ENCODE results near the gene TAS1R3. TPM values are rescaled to one million over a fixed set of nuclear protein-coding genes. Genes with fewer than 3 reads are reported as not detected.

Gene TAS1R3
- polyA plus RNA-seq, 1 donor from 2014 or later, result 1.0 TPM

GRCh38 chr1:1324084-1324523 is 7.0 kb upstream of the TAS1R3 start:
- Histone ChIP-seq H3K9me2 (ENCODE audit: insufficient read depth, low read length) (no peaks in the 10 kb centered on the region), H3K36me3 (ENCODE audit: insufficient read depth, low read length) (no peaks in the 10 kb centered on the region), H3K79me2 (replicated peaks; ENCODE audit: insufficient read depth, low read length) (peaks cover 34% of the 10 kb centered on the region), H4K20me1 (ENCODE audit: insufficient read depth) (peaks cover 16% of the 10 kb centered on the region), H3K4me2 (ENCODE audit: low read length) (no peak overlapping the region), H3K27ac (ENCODE audit: low read length) (peak overlapping the region; percentile 59), H3F3A (ENCODE audit: insufficient read depth, low read length, poor library complexity, severe bottlenecking) (no peaks in the 10 kb centered on the region), H3K27me3 (ENCODE audit: insufficient read depth, low read depth, low read length) (no peaks in the 10 kb centered on the region), H3K4me3 (ENCODE audit: low read length) (peak overlapping the region; percentile 99), H2AFZ (ENCODE audit: low read depth, low read length) (peak overlapping the region; percentile 40), H3K9ac (ENCODE audit: low read length) (peak overlapping the region; percentile 93), H3K9me3 (ENCODE audit: low read length) (no peaks in the 10 kb centered on the region)
- TF ChIP-seq RAD21 (conservative IDR thresholded peaks at IDR 0.05), result no peak
- no peak for TF ChIP-seq MXI1 (conservative IDR thresholded peaks at IDR 0.05; ENCODE audit: poor library complexity, severe bottlenecking)
- no peak for TF ChIP-seq EP300 (conservative IDR thresholded peaks at IDR 0.05; ENCODE audit: poor library complexity, severe bottlenecking)
- TF ChIP-seq TAF1 (IDR thresholded peaks at IDR 0.05; ENCODE audit: low read depth), result no peak
- TF ChIP-seq CTCF (IDR thresholded peaks at IDR 0.05; ENCODE audit: poor library complexity, severe bottlenecking), result no peak
- TF ChIP-seq REST (IDR thresholded peaks at IDR 0.05; ENCODE audit: borderline replicate concordance), result no peak
- no peak for TF ChIP-seq EZH2 (IDR thresholded peaks at IDR 0.05; ENCODE audit: borderline replicate concordance, insufficient read depth, low read length, poor library complexity, severe bottlenecking)
- TF ChIP-seq POLR2AphosphoS5 (IDR thresholded peaks at IDR 0.05), result no peak
- no peak for TF ChIP-seq SMC3 (conservative IDR thresholded peaks at IDR 0.05; ENCODE audit: poor library complexity)

GRCh38 chr1:1324524-1325287 is 6.4 kb upstream of the TAS1R3 start, which contains the start of the genes CPTP and INTS11:
TSS of gene CPTP (plus strand) at chr1:1324802. CDS start at chr1:1326911, 2,109 bp downstream.
TSS of gene INTS11 (minus strand) at chr1:1324660. CDS start at chr1:1324608, 52 bp downstream.
- Histone ChIP-seq H3K79me2 (replicated peaks; ENCODE audit: insufficient read depth, low read length) (peaks cover 34% of the 10 kb centered on the region), H3K9me3 (ENCODE audit: low read length) (no peaks in the 10 kb centered on the region), H3F3A (ENCODE audit: insufficient read depth, low read length, poor library complexity, severe bottlenecking) (no peaks in the 10 kb centered on the region), H3K4me3 (ENCODE audit: low read length) (peak within 1 kb of the TSS; percentile 99), H3K27me3 (ENCODE audit: insufficient read depth, low read depth, low read length) (no peaks in the 10 kb centered on the region), H3K36me3 (ENCODE audit: insufficient read depth, low read length) (no peaks in the 10 kb centered on the region), H3K9ac (ENCODE audit: low read length) (peak within 1 kb of the TSS; percentile 93), H3K4me2 (ENCODE audit: low read length) (peak within 1 kb of the TSS; percentile 73), H3K9me2 (ENCODE audit: insufficient read depth, low read length) (no peaks in the 10 kb centered on the region), H3K27ac (ENCODE audit: low read length) (peak within 1 kb of the TSS; percentile 59), H4K20me1 (ENCODE audit: insufficient read depth) (peaks cover 16% of the 10 kb centered on the region), H2AFZ (ENCODE audit: low read depth, low read length) (peak within 1 kb of the TSS; percentile 40)
- TF ChIP-seq SMC3 (conservative IDR thresholded peaks at IDR 0.05; ENCODE audit: poor library complexity) (no peak), POLR2AphosphoS5 (IDR thresholded peaks at IDR 0.05) (peak; percentile 95), EZH2 (IDR thresholded peaks at IDR 0.05; ENCODE audit: borderline replicate concordance, insufficient read depth, low read length, poor library complexity, severe bottlenecking) (no peak), EP300 (conservative IDR thresholded peaks at IDR 0.05; ENCODE audit: poor library complexity, severe bottlenecking) (no peak), REST (IDR thresholded peaks at IDR 0.05; ENCODE audit: borderline replicate concordance) (peak; percentile 67), MXI1 (conservative IDR thresholded peaks at IDR 0.05; ENCODE audit: poor library complexity, severe bottlenecking) (peak; percentile 80), CTCF (IDR thresholded peaks at IDR 0.05; ENCODE audit: poor library complexity, severe bottlenecking) (no peak), RAD21 (conservative IDR thresholded peaks at IDR 0.05) (peak; percentile 16), TAF1 (IDR thresholded peaks at IDR 0.05; ENCODE audit: low read depth) (peak; percentile 57)

Measured in neural cell (in vitro differentiated cells).